Endothelial cell (in vitro differentiated cells): ENCODE measurements around the gene CSN3. TPM values are rescaled to one million over a fixed set of nuclear protein-coding genes. Genes with fewer than 3 reads are reported as not detected.
"Not testable (repeated sequence)": the region's sequence is repeated elsewhere in the genome, so short reads cannot be mapped to it uniquely, and the experiment has no call there.

Experiments used
- DNase-seq: peaks from one replicate; pipeline ENCODE4 v3.0.0; 2021; ENCODE audit warnings: low spot score
- H3K27ac Mint-ChIP-seq: one replicate; pipeline ENCODE4 v1.8.0; 2021; ENCODE audit warnings: mixed read lengths, inconsistent platforms; ENCODE audit not compliant: unreplicated experiment
- H3K27me3 Mint-ChIP-seq: one replicate; pipeline ENCODE4 v1.8.0; 2021; ENCODE audit warnings: mild to moderate bottlenecking, moderate library complexity, mixed read lengths, inconsistent platforms; ENCODE audit not compliant: unreplicated experiment
- H3K36me3 Mint-ChIP-seq: one replicate; pipeline ENCODE4 v1.8.0; 2021; ENCODE audit warnings: mild to moderate bottlenecking, low read depth, mixed read lengths, inconsistent platforms; ENCODE audit not compliant: unreplicated experiment
- H3K4me1 Mint-ChIP-seq: one replicate; pipeline ENCODE4 v1.8.0; 2021; ENCODE audit warnings: mild to moderate bottlenecking, mixed read lengths, inconsistent platforms; ENCODE audit not compliant: unreplicated experiment
- H3K4me3 Mint-ChIP-seq: one replicate; pipeline ENCODE4 v1.8.0; 2021; ENCODE audit warnings: mild to moderate bottlenecking, mixed read lengths, inconsistent platforms; ENCODE audit not compliant: unreplicated experiment
- H3K9me3 Mint-ChIP-seq: one replicate; pipeline ENCODE4 v1.8.0; 2021; ENCODE audit warnings: mixed read lengths, inconsistent platforms; ENCODE audit not compliant: unreplicated experiment
- CTCF ChIP-seq: fragments of 200-600 bp; sonication (generic); IDR thresholded peaks from one replicate; pipeline ENCODE4 v1.5.0; 2021; ENCODE audit warnings: antibody characterized with exemption; ENCODE audit not compliant: unreplicated experiment
- long read RNA-seq: library from polyadenylated mRNA; unstranded; transcript quantifications from one replicate; pipeline ENCODE4 v2.0.0, GENCODE V29; 2020; ENCODE audit not compliant: unreplicated experiment
- total RNA-seq: library from RNA; stranded (reverse); fragmentation: NEBNext Ultra II Directional; extraction: Animal tissue kit (Norgen Biotek cat#: 25700); gene quantifications from one replicate; pipeline ENCODE4 v1.2.1, GENCODE V29; 2021; ENCODE audit not compliant: unreplicated experiment

The CSN3 gene
- not detected for total RNA-seq
- long read RNA-seq = 0 reads

- H3K27me3 Mint-ChIP-seq, H3K4me3 Mint-ChIP-seq, H3K36me3 Mint-ChIP-seq, DNase-seq, H3K4me1 Mint-ChIP-seq, H3K9me3 Mint-ChIP-seq, H3K27ac Mint-ChIP-seq: not testable (repeated sequence)
Observed at GRCh38 chr4:70242297-70242696, at the start of gene CSN3. Gene CSN3 (plus strand): TSS chr4:70242597. CDS start chr4:70244820, 2,223 bp downstream.

GRCh38 chr4:70192895-70193294 is 49.5 kb upstream of the CSN3 start:
- no peak overlapping the region for H3K4me3 Mint-ChIP-seq
- DNase-seq = no peak
- no peaks in the 10 kb centered on the region for H3K27me3 Mint-ChIP-seq
- no peaks in the 10 kb centered on the region for H3K4me1 Mint-ChIP-seq
- H3K36me3 Mint-ChIP-seq = no peaks in the 10 kb centered on the region
- H3K9me3 Mint-ChIP-seq = no peaks in the 10 kb centered on the region
- no peak overlapping the region for H3K27ac Mint-ChIP-seq
- no peak for TF ChIP-seq CTCF

GRCh38 chr4:70195425-70195824 is 47.0 kb upstream of the CSN3 start, which contains the start of gene ODAM:
Gene ODAM (plus strand): TSS chr4:70195725. CDS start chr4:70196544, 819 bp downstream.
- H3K27me3 Mint-ChIP-seq = no peaks in the 10 kb centered on the region
- no peak for DNase-seq
- H3K36me3 Mint-ChIP-seq = no peaks in the 10 kb centered on the region
- no peak for TF ChIP-seq CTCF
- no peak within 1 kb of the TSS for H3K4me3 Mint-ChIP-seq
- H3K9me3 Mint-ChIP-seq = no peaks in the 10 kb centered on the region
- no peaks in the 10 kb centered on the region for H3K4me1 Mint-ChIP-seq
- no peak within 1 kb of the TSS for H3K27ac Mint-ChIP-seq

GRCh38 chr4:70196857-70197256 is 45.5 kb upstream of the CSN3 start:
- no peak for DNase-seq
- no peaks in the 10 kb centered on the region for H3K36me3 Mint-ChIP-seq
- H3K27ac Mint-ChIP-seq = no peak overlapping the region
- no peaks in the 10 kb centered on the region for H3K9me3 Mint-ChIP-seq
- H3K4me3 Mint-ChIP-seq = no peak overlapping the region
- no peak for TF ChIP-seq CTCF
- H3K27me3 Mint-ChIP-seq = no peaks in the 10 kb centered on the region
- H3K4me1 Mint-ChIP-seq = no peaks in the 10 kb centered on the region

- Mint-ChIP-seq H3K4me3 (no peak overlapping the region), H3K27me3 (no peaks in the 10 kb centered on the region), H3K36me3 (no peaks in the 10 kb centered on the region), H3K27ac (no peak overlapping the region), H3K4me1 (no peaks in the 10 kb centered on the region), H3K9me3 (no peaks in the 10 kb centered on the region)
- no peak for DNase-seq
- no peak for TF ChIP-seq CTCF
Observed at GRCh38 chr4:70197842-70198241, 44.6 kb upstream of the CSN3 start.
